ENCODE results near the gene ACSL3. TPM values are rescaled to one million over a fixed set of nuclear protein-coding genes. Genes with fewer than 3 reads are reported as not detected.

The ACSL3 gene
- 284 TPM for total RNA-seq

DNA sequence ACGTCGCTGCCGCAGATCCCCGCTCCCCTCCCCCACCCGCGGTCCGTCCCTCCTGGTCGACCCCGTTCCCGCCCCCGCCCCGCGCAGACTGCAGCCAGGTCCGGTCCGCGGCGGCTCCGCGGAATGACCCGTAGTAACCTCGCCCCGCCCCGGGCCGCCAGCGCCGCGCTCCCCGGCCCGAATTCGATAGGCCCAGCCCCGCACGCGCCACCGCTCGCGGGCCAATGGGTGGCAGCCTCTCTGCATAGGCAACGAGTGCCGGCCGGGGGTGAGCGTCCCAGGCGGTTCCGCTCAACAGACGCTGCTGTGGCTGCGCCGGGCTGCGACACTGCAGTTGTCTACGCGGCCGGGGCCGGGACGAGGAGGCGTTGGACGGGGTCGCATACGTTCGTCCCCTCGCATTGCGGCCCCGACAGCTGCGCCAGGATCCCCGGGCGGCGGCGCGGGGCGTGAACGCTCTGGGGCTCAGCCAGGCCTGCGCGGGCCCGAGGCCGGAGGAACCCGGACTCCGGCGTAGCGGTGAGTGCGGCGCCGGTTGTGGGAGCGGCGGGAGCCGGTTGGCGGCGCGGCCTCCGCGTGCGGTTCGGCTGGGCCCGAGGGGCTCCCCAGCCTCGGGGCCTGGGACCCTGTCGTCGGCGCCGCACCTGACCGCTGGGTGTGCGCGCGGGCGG, at the start of gene ACSL3:
TSS of gene ACSL3 (plus strand) at position 297 of the 671 bp plus-strand sequence. CDS start 47,737 bp downstream, outside the sequence.

Other genes with a start within 250 kb of the ACSL3 start
- 36.4 TPM for gene FARSB, start 204.9 kb upstream of the ACSL3 start, total RNA-seq
- gene MOGAT1, start 189.4 kb upstream of the ACSL3 start, total RNA-seq, result not detected
- gene KCNE4, start 191.2 kb downstream of the ACSL3 start, total RNA-seq, result 2.5 TPM